Heart left ventricle (tissue), 16 donors: ENCODE results near the gene MACO1. TPM values are rescaled to one million over a fixed set of nuclear protein-coding genes. Genes with fewer than 3 reads are reported as not detected.

Source experiments
- ATAC-seq, 4 donors: fragments of 200-7000 bp; cut with Tn5 transposase; one replicate each; pipeline ENCODE4 v1.9.1; 2020 to 2022; ENCODE audit warnings: moderate library complexity in 4 of 4, mild to moderate bottlenecking in 3 of 4, moderate number of reproducible peaks in 1 of 4
- DNase-seq, 5 donors: peaks; one replicate each; pipeline ENCODE4 v3.0.0-alpha.2; 2020
- H3K27ac ChIP-seq, 12 donors: fragments of 200-600 bp; sonication (generic) in 4 of 12; one replicate each; pipeline versions ENCODE4 v1.5.0 to v1.8.0; 2016 to 2022; ENCODE audit warnings: mild to moderate bottlenecking in 2 of 12
- H3K27me3 ChIP-seq, 9 donors: fragments of 200-600 bp; sonication (generic) in 2 of 9; one replicate each; pipeline versions ENCODE4 v1.5.1 to v1.8.0; 2016 to 2022; ENCODE audit warnings: mild to moderate bottlenecking in 3 of 9
- H3K36me3 ChIP-seq, 9 donors: fragments of 200-600 bp; sonication (generic) in 2 of 9; one replicate each; pipeline versions ENCODE4 v1.5.0 to v1.8.0; 2018 to 2022; ENCODE audit warnings: mild to moderate bottlenecking in 2 of 9
- H3K4me1 ChIP-seq, 12 donors: fragments of 200-600 bp; sonication (generic) in 4 of 12; one replicate each; pipeline versions ENCODE4 v1.5.0 to v1.8.0; 2016 to 2022; ENCODE audit warnings: mild to moderate bottlenecking in 3 of 12
- H3K4me3 ChIP-seq, 12 donors: fragments of 200-600 bp; sonication (generic) in 4 of 12; one replicate each; pipeline versions ENCODE4 v1.5.0 to v1.8.0; 2017 to 2022; ENCODE audit warnings: mild to moderate bottlenecking in 9 of 12, moderate library complexity in 4 of 12
- H3K9me3 ChIP-seq, 12 donors: fragments of 200-600 bp; sonication (generic) in 4 of 12; one replicate each; pipeline versions ENCODE4 v1.5.0 to v1.8.0; 2016 to 2022; ENCODE audit warnings: mild to moderate bottlenecking in 1 of 12
- CTCF ChIP-seq, 12 donors: fragments of 200-600 bp; sonication (generic) in 4 of 12; IDR thresholded peaks; one replicate each; pipeline versions ENCODE4 v1.5.0 to v1.8.0; 2018 to 2022; ENCODE audit warnings: antibody characterized with exemption in 12 of 12, mild to moderate bottlenecking in 5 of 12
- POLR2A ChIP-seq, 2 donors: fragments of 450-650 bp; IDR thresholded peaks; one replicate each; pipeline ENCODE4 v1.6.1; 2017; ENCODE audit warnings: antibody characterized with exemption in 2 of 2, mild to moderate bottlenecking in 2 of 2, moderate library complexity in 2 of 2
- WGBS, 4 donors: extraction: QIAGEN DNeasy Blood & Tissue Kit in 2 of 4; methylation state at CpG; one replicate each; pipeline versions ENCODE4 v1.1.5 to v1.1.7; 2013 to 2018; 5-methylcytosine and 5-hydroxymethylcytosine counted together
- intact Hi-C, 10 donors: fragments of 100-400 bp; cut with DNase I; formaldehyde crosslinking; loops; one replicate each; pipeline versions ENCODE4 v1.11.1 to v1.14.2; 2022
- polyA plus RNA-seq, 2 donors: library from polyadenylated mRNA; stranded (reverse); fragments of 200-250 nt; gene quantifications; one replicate each; pipeline ENCODE4 v1.2.3, GENCODE V29; 2013
- total RNA-seq, 9 donors: library from RNA; depleted of rRNA in 2 of 9; stranded (reverse); fragments of >200 nt in 2 of 9; fragmentation: NEBNext Ultra II Directional in 3 of 9; extraction: Animal tissue kit (Norgen Biotek cat#: 25700) in 3 of 9; gene quantifications; one replicate each; pipeline versions ENCODE4 v1.1.0 to v1.2.4, GENCODE V29; 2016 to 2023
- donor health status: ischemic (EF 13 %, LVEDD 7.1; RV severe dilation, severe dysfunction).
- donor health status: healthy with polysubstance abuse.
- donor health status: DM: no; HTN: yes; CAD: no.
- donor health status: DM: no; HTN: no; CAD: no.
- donor health status: ischemic (EF 25% LVEDD 6.9; RV normal size, moderate dysfunction).
- donor health status: ischemic (EF 25% LVEDD 5.7; RV mildly dilated, moderate dysfunction).
- donor health status: healthy.
- donor health status: DM: yes; HTN: yes; CAD: no.
- donor health status: ischemic (EF 35%, LVEDD 5.7; RV mildly dilated, moderate dysfunction).
- donor health status: nonischemic (EF 11% LVEDD 7.7; RV severe dilation, severe dysfunction).
- donor health status: DM: yes; HTN: yes; CAD: no.
- donor health status: PGD.
- donor health status: ischemic (EF 29% LVEDD 5.4; RV normal size, mild dysfunction).
- donor health status: nonischemic (EF 23%, LVEDD 6.1; RV moderate dilation, normal function).

The MACO1 gene
- total and polyA plus RNA-seq, 11 donors: 5.8 to 21.0 (median 14.0) TPM

DNA sequence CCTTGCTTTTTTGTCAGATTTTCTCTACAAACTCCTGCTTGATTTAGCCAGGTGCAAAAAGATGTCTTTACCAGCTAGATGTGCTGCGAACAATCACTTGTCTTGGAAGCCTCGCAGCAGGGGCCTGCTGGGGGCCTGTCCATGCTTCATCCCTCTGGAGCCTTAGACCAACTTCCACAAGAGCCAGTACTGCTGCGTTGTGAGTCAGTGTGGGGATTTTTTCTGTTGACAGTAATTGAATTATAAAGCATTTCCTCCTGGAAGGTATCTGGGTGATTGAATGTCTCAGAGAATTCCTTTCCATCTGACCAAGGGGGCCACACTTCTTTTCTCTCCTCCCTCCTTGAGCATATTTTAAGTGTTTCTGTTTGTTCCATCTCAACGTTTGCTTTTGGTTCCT lies 72.3 kb downstream of the MACO1 start:
- intact Hi-C loops: loop anchor here in 5 of 10 donors (5.0 to 10.0 kb wide), 4 partner anchors 34 to 309 kb away; partner anchors contain the start of gene SELENON (in 1 of the 5)
- TF ChIP-seq CTCF (IDR thresholded peaks at IDR 0.05): no peak
- no peak for TF ChIP-seq POLR2A (IDR thresholded peaks at IDR 0.05)
- H3K4me1 ChIP-seq: peaks cover 0 to 42% (median 10%) of the 10 kb centered on the region in 12 donors
- DNase-seq (no peak), ATAC-seq (no peak)
- H3K9me3 ChIP-seq: no peaks in the 10 kb centered on the region
- no peak overlapping the region for H3K27ac ChIP-seq
- 72 to 82% (median 74%) methylated on average over 4 of the region's 4 CpGs for WGBS, 4 donors
- H3K27me3 ChIP-seq: no peaks in the 10 kb centered on the region
- H3K36me3 ChIP-seq: peaks cover 0 to 23% (median 15%) of the 10 kb centered on the region in 9 donors
- no peak overlapping the region for H3K4me3 ChIP-seq

DNA sequence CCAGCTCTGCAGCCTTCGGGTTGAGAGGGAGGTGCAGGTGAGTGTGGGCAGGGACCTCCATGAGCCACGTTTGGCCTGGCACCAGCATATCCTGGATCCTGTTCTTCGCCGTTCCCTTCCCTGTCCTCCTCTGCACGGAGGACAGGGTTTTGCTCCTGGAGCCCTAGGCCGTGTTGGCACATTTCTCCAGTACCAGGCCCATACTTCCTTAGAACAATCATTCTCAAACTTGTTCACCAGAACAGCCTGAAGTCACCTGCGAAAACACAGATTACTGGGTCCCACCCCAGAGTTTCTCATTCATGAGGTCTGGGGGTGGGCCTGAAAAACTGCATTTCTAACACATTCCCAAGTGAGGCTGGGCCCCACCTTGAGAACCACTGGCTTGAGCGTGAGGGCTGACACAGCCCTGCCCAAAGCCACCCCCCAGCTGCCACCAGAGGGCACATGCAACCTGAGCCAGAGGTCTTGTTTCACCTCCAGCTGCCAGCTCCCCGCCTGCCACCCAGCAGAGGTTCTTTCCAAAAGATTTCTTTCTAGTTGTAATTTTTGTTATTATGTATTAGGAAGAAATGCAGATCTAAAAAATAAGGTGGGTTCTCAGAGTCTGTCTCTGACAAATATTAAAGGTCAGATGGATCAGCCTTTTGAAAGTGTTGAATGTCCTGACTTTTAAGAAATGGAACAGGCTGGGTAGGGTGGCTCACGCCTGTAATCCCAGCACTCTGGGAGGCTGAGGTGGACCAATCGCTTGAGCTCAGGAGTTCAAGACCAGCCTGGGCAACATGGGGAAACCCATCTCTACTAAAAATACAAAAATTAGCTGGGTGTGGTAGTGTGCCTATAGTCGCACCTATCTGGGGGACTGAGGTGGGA lies 73.1 kb downstream of the MACO1 start:
- WGBS, 4 donors: 80 to 88% (median 84%) methylated on average over 12 of the region's 12 CpGs
- Histone ChIP-seq H3K4me1 (peaks cover 0 to 42% (median 10%) of the 10 kb centered on the region in 12 donors), H3K9me3 (no peaks in the 10 kb centered on the region), H3K27ac (no peak overlapping the region), H3K4me3 (no peak overlapping the region), H3K36me3 (peaks cover 0 to 14% (median 7%) of the 10 kb centered on the region in 9 donors), H3K27me3 (no peaks in the 10 kb centered on the region)
- intact Hi-C loops: loop anchor here in 5 of 10 donors (5.0 to 10.0 kb wide), 4 partner anchors 34 to 309 kb away; partner anchors contain the start of gene SELENON (in 1 of the 5)
- ATAC-seq: peak; percentile 62 to 87 (median 85)
- no peak for TF ChIP-seq POLR2A (IDR thresholded peaks at IDR 0.05)
- peak; percentile 40 to 69 (median 52) for TF ChIP-seq CTCF (IDR thresholded peaks at IDR 0.05)
- DNase-seq: peak in 4 of 5 donors; percentile 24 to 65 (median 54)

DNA sequence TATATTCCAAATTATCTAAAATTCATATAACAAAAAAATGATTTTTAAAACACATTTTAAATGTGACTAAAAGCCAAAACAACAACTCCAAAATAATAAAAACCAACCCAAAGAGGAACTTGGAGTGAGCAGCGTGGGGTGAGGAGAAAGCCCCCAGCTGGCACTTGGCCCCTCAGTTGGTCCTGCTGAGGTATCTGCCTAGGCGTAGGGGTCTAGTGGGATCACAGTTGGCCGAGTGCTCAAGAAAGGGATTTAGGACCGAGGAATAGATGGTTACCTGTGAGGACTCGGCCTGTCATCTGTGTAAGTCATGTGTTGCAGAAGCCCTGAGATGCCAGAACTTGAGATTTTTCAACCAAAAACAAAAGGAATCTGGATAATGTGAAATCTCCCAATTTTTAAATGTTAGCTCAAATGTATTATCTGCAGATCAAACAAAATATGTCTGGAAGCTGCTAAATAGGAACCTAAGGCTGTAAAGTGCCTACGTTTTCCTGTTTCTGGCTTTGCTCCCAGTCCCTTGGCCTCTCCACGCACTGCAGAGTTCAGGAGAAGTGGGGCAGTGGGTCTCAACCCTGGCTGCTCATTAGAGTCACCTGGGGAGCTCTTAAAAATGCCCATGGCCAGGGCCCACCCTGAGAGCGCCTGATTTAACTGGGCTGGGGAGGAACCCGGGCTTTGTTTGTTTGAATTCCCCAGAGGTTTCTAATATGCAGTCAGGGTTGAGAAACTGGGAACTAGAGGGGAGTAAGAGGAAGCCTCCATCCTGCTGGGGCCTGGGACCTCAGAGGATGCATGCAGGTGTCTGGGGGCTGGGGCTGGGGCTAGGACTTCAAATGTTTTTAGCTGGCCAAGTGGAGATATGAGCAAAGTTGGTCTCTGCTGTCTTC lies 74.3 kb downstream of the MACO1 start:
- H3K27ac ChIP-seq: no peak overlapping the region
- WGBS, 4 donors: 65 to 72% (median 69%) methylated on average over 9 of the region's 9 CpGs
- H3K36me3 ChIP-seq: peaks cover 0 to 5% (median 0%) of the 10 kb centered on the region in 9 donors
- TF ChIP-seq CTCF (IDR thresholded peaks at IDR 0.05) (no peak), POLR2A (IDR thresholded peaks at IDR 0.05) (no peak)
- peak in 1 of 4 donors; percentile 21 for ATAC-seq
- DNase-seq: no peak
- no peaks in the 10 kb centered on the region for H3K27me3 ChIP-seq
- H3K9me3 ChIP-seq: no peaks in the 10 kb centered on the region
- H3K4me3 ChIP-seq: no peak overlapping the region
- peaks cover 0 to 39% (median 10%) of the 10 kb centered on the region in 12 donors for H3K4me1 ChIP-seq
- intact Hi-C loops: loop anchor here in 5 of 10 donors (5.0 to 10.0 kb wide), 4 partner anchors 32 to 307 kb away; partner anchors contain the start of gene SELENON (in 1 of the 5)
